Neural cell (in vitro differentiated cells): ENCODE results near the gene REG1B.

Source experiments
- EP300 ChIP-seq: fragments of 450-650 bp; conservative IDR thresholded peaks from 2 replicates; pipeline ENCODE4 v1.6.1; 2014; ENCODE audit warnings: antibody characterized with exemption, mild to moderate bottlenecking, moderate library complexity; ENCODE audit not compliant: poor library complexity, severe bottlenecking
- EZH2 ChIP-seq: fragments of 200-600, 300-800 bp; shearing (Covaris generic), sonication (generic); IDR thresholded peaks from 2 replicates; pipeline ENCODE4 v1.6.1; 2014; ENCODE audit warnings: antibody characterized with exemption, low read length, borderline replicate concordance, mild to moderate bottlenecking; ENCODE audit not compliant: insufficient read depth, poor library complexity, severe bottlenecking
- POLR2AphosphoS5 ChIP-seq: IDR thresholded peaks from 2 replicates; pipeline ENCODE4 v1.6.1; 2012
- REST ChIP-seq: IDR thresholded peaks from 2 replicates; pipeline ENCODE4 v1.6.1; 2012; ENCODE audit warnings: borderline replicate concordance
- SMC3 ChIP-seq: fragments of 450-650 bp; conservative IDR thresholded peaks from 2 replicates; pipeline ENCODE4 v1.6.1; 2014; ENCODE audit warnings: antibody characterized with exemption, mild to moderate bottlenecking, moderate library complexity; ENCODE audit not compliant: poor library complexity
- TAF1 ChIP-seq: IDR thresholded peaks from 2 replicates; pipeline ENCODE4 v1.6.1; 2012; ENCODE audit warnings: low read depth
- TF ChIP-seq, protein P1 (sequence below): fragments of 450-650 bp; IDR thresholded peaks from 2 replicates; pipeline ENCODE4 v1.5.1; 2014; ENCODE audit warnings: antibody characterized with exemption, mild to moderate bottlenecking, moderate library complexity; ENCODE audit not compliant: poor library complexity, severe bottlenecking

- TF ChIP-seq, protein P1, sequence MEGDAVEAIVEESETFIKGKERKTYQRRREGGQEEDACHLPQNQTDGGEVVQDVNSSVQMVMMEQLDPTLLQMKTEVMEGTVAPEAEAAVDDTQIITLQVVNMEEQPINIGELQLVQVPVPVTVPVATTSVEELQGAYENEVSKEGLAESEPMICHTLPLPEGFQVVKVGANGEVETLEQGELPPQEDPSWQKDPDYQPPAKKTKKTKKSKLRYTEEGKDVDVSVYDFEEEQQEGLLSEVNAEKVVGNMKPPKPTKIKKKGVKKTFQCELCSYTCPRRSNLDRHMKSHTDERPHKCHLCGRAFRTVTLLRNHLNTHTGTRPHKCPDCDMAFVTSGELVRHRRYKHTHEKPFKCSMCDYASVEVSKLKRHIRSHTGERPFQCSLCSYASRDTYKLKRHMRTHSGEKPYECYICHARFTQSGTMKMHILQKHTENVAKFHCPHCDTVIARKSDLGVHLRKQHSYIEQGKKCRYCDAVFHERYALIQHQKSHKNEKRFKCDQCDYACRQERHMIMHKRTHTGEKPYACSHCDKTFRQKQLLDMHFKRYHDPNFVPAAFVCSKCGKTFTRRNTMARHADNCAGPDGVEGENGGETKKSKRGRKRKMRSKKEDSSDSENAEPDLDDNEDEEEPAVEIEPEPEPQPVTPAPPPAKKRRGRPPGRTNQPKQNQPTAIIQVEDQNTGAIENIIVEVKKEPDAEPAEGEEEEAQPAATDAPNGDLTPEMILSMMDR = no peak
- TF ChIP-seq EZH2 (no peak), POLR2AphosphoS5 (no peak), SMC3 (no peak), TAF1 (no peak), REST (no peak), EP300 (no peak)
Measured at GRCh38 chr2:79090693-79091092, 2.9 kb upstream of the REG1B start.
